Neural cell (in vitro differentiated cells): ENCODE measurements around the gene KIFC3. TPM values are rescaled to one million over a fixed set of nuclear protein-coding genes. Genes with fewer than 3 reads are reported as not detected.

Experiments
- H2AFZ ChIP-seq: fragments of 200-600, 300-800 bp; sonication (generic), shearing (Covaris generic); 2 replicates; pipeline ENCODE4 v1.6.0; 2014; ENCODE audit warnings: low read depth, mild to moderate bottlenecking, antibody characterized with exemption, low read length, moderate library complexity
- H3F3A ChIP-seq: fragments of 200-600 bp; shearing (Covaris generic); 2 replicates; pipeline ENCODE4 v1.6.1; 2016; ENCODE audit warnings: mild to moderate bottlenecking, moderate library complexity, mixed read lengths, antibody characterized with exemption, low read length; ENCODE audit not compliant: insufficient read depth, poor library complexity, severe bottlenecking
- H3K27ac ChIP-seq: fragments of 200-600, 300-800 bp; sonication (generic), shearing (Covaris generic); 2 replicates; pipeline ENCODE4 v1.5.1; 2014; ENCODE audit warnings: mild to moderate bottlenecking, low read length, moderate library complexity
- H3K27me3 ChIP-seq: fragments of 300-800, 200-600 bp; sonication (generic), shearing (Covaris generic); 2 replicates; pipeline ENCODE4 v1.6.0; 2014; ENCODE audit warnings: mild to moderate bottlenecking, low read depth, low read length, moderate library complexity; ENCODE audit not compliant: insufficient read depth
- H3K36me3 ChIP-seq: fragments of 300-800, 200-600 bp; sonication (generic), shearing (Covaris generic); 2 replicates; pipeline ENCODE4 v1.5.1; 2014; ENCODE audit warnings: mild to moderate bottlenecking, antibody characterized with exemption, low read length, moderate library complexity; ENCODE audit not compliant: insufficient read depth
- H3K4me2 ChIP-seq: fragments of 300-800, 200-600 bp; sonication (generic), shearing (Covaris generic); 2 replicates; pipeline ENCODE4 v1.6.0; 2014; ENCODE audit warnings: mild to moderate bottlenecking, low read length
- H3K4me3 ChIP-seq: fragments of 300-800, 200-600 bp; sonication (generic), shearing (Covaris generic); 2 replicates; pipeline ENCODE4 v1.5.1; 2014; ENCODE audit warnings: mild to moderate bottlenecking, low read length, moderate library complexity
- H3K79me2 ChIP-seq: fragments of 200-600 bp; shearing (Covaris generic); replicated peaks from 2 replicates; pipeline ENCODE4 v1.6.0; 2014; ENCODE audit warnings: mild to moderate bottlenecking, low read length, moderate library complexity; ENCODE audit not compliant: insufficient read depth
- H3K9ac ChIP-seq: fragments of 300-800, 200-600 bp; sonication (generic), shearing (Covaris generic); 2 replicates; pipeline ENCODE4 v1.6.1; 2016; ENCODE audit warnings: mild to moderate bottlenecking, low read length, mixed read lengths
- H3K9me2 ChIP-seq: fragments of 200-600 bp; shearing (Covaris generic); 2 replicates; pipeline ENCODE4 v1.6.1; 2016; ENCODE audit warnings: mild to moderate bottlenecking, low read length, mixed read lengths; ENCODE audit not compliant: insufficient read depth
- H3K9me3 ChIP-seq: fragments of 200-600, 300-800 bp; sonication (generic), shearing (Covaris generic); 2 replicates; pipeline ENCODE4 v1.6.1; 2016; ENCODE audit warnings: mild to moderate bottlenecking, mixed run types, low read length, moderate library complexity, mixed read lengths
- H4K20me1 ChIP-seq: fragments of 200-600 bp; shearing (Covaris generic); 2 replicates; pipeline ENCODE4 v1.6.1; 2016; ENCODE audit warnings: mild to moderate bottlenecking, mixed run types; ENCODE audit not compliant: insufficient read depth
- EP300 ChIP-seq: fragments of 450-650 bp; conservative IDR thresholded peaks from 2 replicates; pipeline ENCODE4 v1.6.1; 2014; ENCODE audit warnings: antibody characterized with exemption, mild to moderate bottlenecking, moderate library complexity; ENCODE audit not compliant: poor library complexity, severe bottlenecking
- EZH2 ChIP-seq: fragments of 200-600, 300-800 bp; shearing (Covaris generic), sonication (generic); IDR thresholded peaks from 2 replicates; pipeline ENCODE4 v1.6.1; 2014; ENCODE audit warnings: antibody characterized with exemption, low read length, borderline replicate concordance, mild to moderate bottlenecking; ENCODE audit not compliant: insufficient read depth, poor library complexity, severe bottlenecking
- MXI1 ChIP-seq: fragments of 450-650 bp; conservative IDR thresholded peaks from 2 replicates; pipeline ENCODE4 v1.6.1; 2014; ENCODE audit warnings: antibody characterized with exemption, mild to moderate bottlenecking; ENCODE audit not compliant: poor library complexity, severe bottlenecking
- POLR2AphosphoS5 ChIP-seq: IDR thresholded peaks from 2 replicates; pipeline ENCODE4 v1.6.1; 2012
- RAD21 ChIP-seq: fragments of 450-650 bp; conservative IDR thresholded peaks from 2 replicates; pipeline ENCODE4 v1.6.1; 2014; ENCODE audit warnings: antibody characterized with exemption, mild to moderate bottlenecking, moderate library complexity
- REST ChIP-seq: IDR thresholded peaks from 2 replicates; pipeline ENCODE4 v1.6.1; 2012; ENCODE audit warnings: borderline replicate concordance
- SMC3 ChIP-seq: fragments of 450-650 bp; conservative IDR thresholded peaks from 2 replicates; pipeline ENCODE4 v1.6.1; 2014; ENCODE audit warnings: antibody characterized with exemption, mild to moderate bottlenecking, moderate library complexity; ENCODE audit not compliant: poor library complexity
- TAF1 ChIP-seq: IDR thresholded peaks from 2 replicates; pipeline ENCODE4 v1.6.1; 2012; ENCODE audit warnings: low read depth
- polyA plus RNA-seq: library from polyadenylated mRNA; depleted of rRNA; stranded (reverse); fragments of >200 nt; gene quantifications from 2 replicates; pipeline ENCODE4 v1.2.3, GENCODE V29; 2014
- TF ChIP-seq, protein P1 (sequence below): fragments of 450-650 bp; IDR thresholded peaks from 2 replicates; pipeline ENCODE4 v1.5.1; 2014; ENCODE audit warnings: antibody characterized with exemption, mild to moderate bottlenecking, moderate library complexity; ENCODE audit not compliant: poor library complexity, severe bottlenecking

Gene KIFC3
- polyA plus RNA-seq, 1 donor from 2014 or later = 29.7 TPM

DNA sequence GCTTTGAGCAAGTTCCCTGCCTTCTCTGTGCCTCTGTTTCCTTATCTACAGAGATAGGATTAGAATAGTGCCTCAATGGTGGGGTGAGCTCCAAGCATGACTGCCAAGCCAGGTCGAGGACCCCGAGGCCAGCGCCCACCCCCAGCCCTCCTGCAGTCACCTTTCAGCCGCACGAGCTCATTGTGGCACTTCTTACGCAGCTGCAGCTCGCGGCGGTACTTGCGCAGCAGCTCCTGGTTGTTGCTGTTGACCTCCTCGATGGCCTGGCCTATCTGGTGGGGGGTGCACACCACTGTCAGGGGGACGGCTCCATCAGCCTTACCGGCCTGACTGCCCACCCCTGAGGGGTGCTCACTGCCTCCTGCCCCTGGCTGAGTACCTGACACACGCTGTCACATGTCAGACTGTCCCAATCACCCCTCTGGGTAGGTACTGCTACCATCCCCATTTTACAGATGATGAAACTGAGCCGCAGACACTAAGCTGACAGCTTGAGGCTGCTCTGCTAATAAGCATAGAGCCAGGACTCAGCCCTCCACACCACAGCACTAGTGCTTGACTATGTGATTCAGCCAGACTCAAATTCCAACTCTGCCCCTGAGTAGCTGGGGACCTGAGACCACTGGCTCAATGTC lies 35.5 kb downstream of the KIFC3 start:
- H3K9me2 ChIP-seq = no peaks in the 10 kb centered on the region
- H3F3A ChIP-seq = no peaks in the 10 kb centered on the region
- no peaks in the 10 kb centered on the region for H3K27me3 ChIP-seq
- no peaks in the 10 kb centered on the region for H3K79me2 ChIP-seq
- H3K9ac ChIP-seq = no peak overlapping the region
- H3K4me3 ChIP-seq = no peak overlapping the region
- H3K27ac ChIP-seq = no peak overlapping the region
- no peak overlapping the region for H2AFZ ChIP-seq
- no peaks in the 10 kb centered on the region for H3K36me3 ChIP-seq
- H3K9me3 ChIP-seq = no peaks in the 10 kb centered on the region
- TF ChIP-seq RAD21 (no peak), REST (no peak), POLR2AphosphoS5 (no peak), TAF1 (no peak), SMC3 (no peak), EP300 (no peak), MXI1 (no peak), EZH2 (no peak)
- TF ChIP-seq, protein P1, sequence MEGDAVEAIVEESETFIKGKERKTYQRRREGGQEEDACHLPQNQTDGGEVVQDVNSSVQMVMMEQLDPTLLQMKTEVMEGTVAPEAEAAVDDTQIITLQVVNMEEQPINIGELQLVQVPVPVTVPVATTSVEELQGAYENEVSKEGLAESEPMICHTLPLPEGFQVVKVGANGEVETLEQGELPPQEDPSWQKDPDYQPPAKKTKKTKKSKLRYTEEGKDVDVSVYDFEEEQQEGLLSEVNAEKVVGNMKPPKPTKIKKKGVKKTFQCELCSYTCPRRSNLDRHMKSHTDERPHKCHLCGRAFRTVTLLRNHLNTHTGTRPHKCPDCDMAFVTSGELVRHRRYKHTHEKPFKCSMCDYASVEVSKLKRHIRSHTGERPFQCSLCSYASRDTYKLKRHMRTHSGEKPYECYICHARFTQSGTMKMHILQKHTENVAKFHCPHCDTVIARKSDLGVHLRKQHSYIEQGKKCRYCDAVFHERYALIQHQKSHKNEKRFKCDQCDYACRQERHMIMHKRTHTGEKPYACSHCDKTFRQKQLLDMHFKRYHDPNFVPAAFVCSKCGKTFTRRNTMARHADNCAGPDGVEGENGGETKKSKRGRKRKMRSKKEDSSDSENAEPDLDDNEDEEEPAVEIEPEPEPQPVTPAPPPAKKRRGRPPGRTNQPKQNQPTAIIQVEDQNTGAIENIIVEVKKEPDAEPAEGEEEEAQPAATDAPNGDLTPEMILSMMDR = no peak
- H4K20me1 ChIP-seq = no peaks in the 10 kb centered on the region
- H3K4me2 ChIP-seq = no peak overlapping the region

- Histone ChIP-seq H3K4me3 (no peak overlapping the region), H3K4me2 (no peak overlapping the region), H3F3A (no peaks in the 10 kb centered on the region), H3K9ac (no peak overlapping the region), H3K27ac (no peak overlapping the region), H3K9me3 (no peaks in the 10 kb centered on the region), H4K20me1 (no peaks in the 10 kb centered on the region), H3K27me3 (no peaks in the 10 kb centered on the region), H3K36me3 (no peaks in the 10 kb centered on the region), H3K9me2 (no peaks in the 10 kb centered on the region), H2AFZ (no peak overlapping the region), H3K79me2 (no peaks in the 10 kb centered on the region)
- no peak for TF ChIP-seq EZH2
- TF ChIP-seq POLR2AphosphoS5 = no peak
- no peak for TF ChIP-seq SMC3
- no peak for TF ChIP-seq RAD21
These were observed 37.0 kb downstream of the KIFC3 start for GRCh38 chr16:57765160-57765728.
